Large intestine (tissue), 3 donors: ENCODE data around the gene CD300A. TPM values are rescaled to one million over a fixed set of nuclear protein-coding genes. Genes with fewer than 3 reads are reported as not detected.
A peak's percentile ranks its signal among the peaks of the same experiment; 100 is the strongest.

ENCODE experiments used
- DNase-seq, 2 donors: peaks; one replicate each; pipeline versions ENCODE4 v3.0.0 to v3.0.0-alpha.2; 2013
- H3K27ac ChIP-seq: one replicate; pipeline ENCODE4 v1.5.1; 2013; ENCODE audit warnings: low read length
- H3K27me3 ChIP-seq: 2 replicates; pipeline ENCODE4 v1.6.1; 2013; ENCODE audit warnings: low read length; ENCODE audit not compliant: control insufficient read depth, insufficient read depth
- H3K36me3 ChIP-seq: 2 replicates; pipeline ENCODE4 v1.6.1; 2013; ENCODE audit warnings: low read length; ENCODE audit not compliant: control insufficient read depth, insufficient read depth
- H3K4me1 ChIP-seq: one replicate; pipeline ENCODE4 v1.6.1; 2013; ENCODE audit warnings: low read length; ENCODE audit not compliant: control insufficient read depth, insufficient read depth
- H3K4me3 ChIP-seq: one replicate; pipeline ENCODE4 v1.5.1; 2013; ENCODE audit warnings: low read length
- H3K9me3 ChIP-seq: one replicate; pipeline ENCODE4 v1.6.1; 2013; ENCODE audit warnings: mild to moderate bottlenecking, low read depth, low read length, moderate library complexity; ENCODE audit not compliant: control insufficient read depth
- WGBS: methylation state at CpG from one replicate; pipeline ENCODE4 v1.1.5; 2013; ENCODE audit warnings: low lambda C conversion rate; ENCODE audit not compliant: insufficient coverage; 5-methylcytosine and 5-hydroxymethylcytosine counted together
- polyA plus RNA-seq: library from polyadenylated mRNA; unstranded; fragments of 120-200 nt; gene quantifications from one replicate; pipeline ENCODE4 v1.2.1, GENCODE V29; 2013

The CD300A gene
- polyA plus RNA-seq, 1 donor: 6.7 TPM

GRCh38 chr17:74454197-74455024 lies 12.0 kb upstream of the CD300A start:
- Histone ChIP-seq H3K27ac (peak overlapping the region; percentile 22), H3K27me3 (peaks cover 12% of the 10 kb centered on the region), H3K9me3 (no peaks in the 10 kb centered on the region), H3K36me3 (no peaks in the 10 kb centered on the region), H3K4me3 (peak overlapping the region; percentile 26), H3K4me1 (peaks cover 23% of the 10 kb centered on the region)
- no CpG with 5 or more reads among the region's 40 CpGs for WGBS
- DNase-seq: peak; percentile 84 to 92

GRCh38 chr17:74455025-74455545 lies 11.3 kb upstream of the CD300A start:
- peaks cover 12% of the 10 kb centered on the region for H3K27me3 ChIP-seq
- no peak overlapping the region for H3K4me3 ChIP-seq
- H3K27ac ChIP-seq: no peak overlapping the region
- H3K4me1 ChIP-seq: peaks cover 23% of the 10 kb centered on the region
- H3K9me3 ChIP-seq: no peaks in the 10 kb centered on the region
- no peak for DNase-seq
- no peaks in the 10 kb centered on the region for H3K36me3 ChIP-seq
- WGBS: no CpG with 5 or more reads among the region's 15 CpGs

- Histone ChIP-seq H3K27ac (no peak overlapping the region), H3K4me3 (no peak overlapping the region), H3K4me1 (peaks cover 23% of the 10 kb centered on the region), H3K27me3 (peaks cover 12% of the 10 kb centered on the region), H3K36me3 (no peaks in the 10 kb centered on the region), H3K9me3 (no peaks in the 10 kb centered on the region)
- no peak for DNase-seq
- WGBS: 75% methylated on average over 1 of the region's 5 CpGs
Measured at GRCh38 chr17:74455821-74456220, 10.6 kb upstream of the CD300A start.

GRCh38 chr17:74457146-74457819 lies 9.2 kb upstream of the CD300A start:
- no peak overlapping the region for H3K4me3 ChIP-seq
- H3K9me3 ChIP-seq: no peaks in the 10 kb centered on the region
- H3K27me3 ChIP-seq: peaks cover 12% of the 10 kb centered on the region
- H3K4me1 ChIP-seq: peaks cover 23% of the 10 kb centered on the region
- no peaks in the 10 kb centered on the region for H3K36me3 ChIP-seq
- peak in 1 of 2 donors; percentile 47 for DNase-seq
- no peak overlapping the region for H3K27ac ChIP-seq
- no CpG with 5 or more reads among the region's 18 CpGs for WGBS

- H3K36me3 ChIP-seq: no peaks in the 10 kb centered on the region
- H3K4me1 ChIP-seq: peaks cover 21% of the 10 kb centered on the region
- H3K27ac ChIP-seq: no peak overlapping the region
- no peaks in the 10 kb centered on the region for H3K9me3 ChIP-seq
- H3K4me3 ChIP-seq: no peak overlapping the region
- H3K27me3 ChIP-seq: peaks cover 11% of the 10 kb centered on the region
- no peak for DNase-seq
- no CpG with 5 or more reads among the region's 6 CpGs for WGBS
Measured at GRCh38 chr17:74457820-74458166, 8.6 kb upstream of the CD300A start.

- WGBS: no CpG with 5 or more reads among the region's 3 CpGs
- Histone ChIP-seq H3K27ac (no peak overlapping the region), H3K4me1 (peaks cover 11% of the 10 kb centered on the region), H3K4me3 (no peak overlapping the region), H3K27me3 (peaks cover 3% of the 10 kb centered on the region), H3K36me3 (no peaks in the 10 kb centered on the region), H3K9me3 (no peaks in the 10 kb centered on the region)
- no peak for DNase-seq
Measured at GRCh38 chr17:74458835-74459234, 7.6 kb upstream of the CD300A start.

- no CpG with 5 or more reads among the region's 7 CpGs for WGBS
- Histone ChIP-seq H3K4me3 (no peak overlapping the region), H3K27ac (no peak overlapping the region), H3K9me3 (no peaks in the 10 kb centered on the region), H3K36me3 (no peaks in the 10 kb centered on the region), H3K27me3 (peaks cover 3% of the 10 kb centered on the region), H3K4me1 (peaks cover 8% of the 10 kb centered on the region)
- no peak for DNase-seq
Measured at GRCh38 chr17:74459622-74460021, 6.8 kb upstream of the CD300A start.

GRCh38 chr17:74460241-74460640 lies 6.2 kb upstream of the CD300A start:
- H3K4me3 ChIP-seq: no peak overlapping the region
- WGBS: no CpG with 5 or more reads among the region's 2 CpGs
- DNase-seq: no peak
- peaks cover 3% of the 10 kb centered on the region for H3K4me1 ChIP-seq
- no peaks in the 10 kb centered on the region for H3K9me3 ChIP-seq
- H3K27me3 ChIP-seq: peaks cover 3% of the 10 kb centered on the region
- H3K36me3 ChIP-seq: no peaks in the 10 kb centered on the region
- H3K27ac ChIP-seq: no peak overlapping the region

- Histone ChIP-seq H3K36me3 (no peaks in the 10 kb centered on the region), H3K27me3 (peaks cover 5% of the 10 kb centered on the region), H3K4me1 (peaks cover 3% of the 10 kb centered on the region), H3K9me3 (no peaks in the 10 kb centered on the region), H3K4me3 (no peak overlapping the region), H3K27ac (no peak overlapping the region)
- no CpG with 5 or more reads among the region's 7 CpGs for WGBS
- no peak for DNase-seq
Measured at GRCh38 chr17:74460996-74461395, 5.4 kb upstream of the CD300A start.

GRCh38 chr17:74461611-74462010 lies 4.8 kb upstream of the CD300A start:
- Histone ChIP-seq H3K27ac (no peak overlapping the region), H3K4me1 (peaks cover 3% of the 10 kb centered on the region), H3K4me3 (no peak overlapping the region), H3K9me3 (no peaks in the 10 kb centered on the region), H3K27me3 (peaks cover 12% of the 10 kb centered on the region), H3K36me3 (no peaks in the 10 kb centered on the region)
- DNase-seq: no peak
- no CpG with 5 or more reads among the region's 10 CpGs for WGBS
